ENCODE measurements around the gene SLC34A1.

DNA sequence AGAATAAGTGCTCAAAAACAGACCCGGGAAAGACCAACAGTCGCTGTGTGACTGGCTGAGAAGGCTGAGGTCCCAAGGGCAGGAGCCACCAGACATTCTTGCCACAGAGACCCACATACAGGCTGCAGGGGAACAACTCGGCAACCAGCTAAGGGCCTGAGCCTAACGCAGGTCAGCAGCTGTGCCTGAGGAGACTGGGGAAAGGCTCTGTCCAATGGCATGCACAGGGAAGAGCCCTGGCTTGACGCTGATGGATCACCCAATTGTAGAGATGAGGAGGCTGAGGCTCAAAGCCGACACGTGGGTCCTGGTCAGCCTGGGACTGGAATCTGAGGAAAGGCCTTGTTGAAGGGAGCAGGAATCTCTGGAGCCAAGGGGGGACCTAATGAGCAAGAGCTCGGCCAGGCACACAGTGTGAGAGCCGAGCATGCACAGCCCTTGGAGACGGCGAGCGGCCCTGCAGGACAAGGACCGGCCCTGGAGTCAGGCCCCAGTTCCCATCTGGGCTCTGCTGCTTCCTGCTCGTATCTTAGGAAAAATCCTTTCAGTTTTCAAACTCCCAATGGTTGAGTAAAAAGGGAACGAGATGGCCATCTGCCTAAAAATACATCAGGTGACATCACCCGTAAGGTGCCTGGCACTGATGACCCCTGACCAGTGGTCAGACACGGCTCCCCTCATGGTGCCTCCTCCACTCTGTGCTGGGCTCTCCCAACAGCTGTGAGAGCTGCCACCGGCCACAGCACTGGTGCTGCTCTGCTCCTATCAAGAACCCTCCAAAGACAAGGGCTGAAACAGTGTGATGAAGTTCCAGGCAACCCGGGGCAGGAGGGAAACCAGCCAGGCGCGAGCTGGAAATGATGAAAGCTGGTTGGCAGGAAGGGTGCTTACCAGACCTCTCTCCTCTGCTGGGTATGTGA lies 49.2 kb upstream of the SLC34A1 start:
- TF ChIP-seq, protein P1, sequence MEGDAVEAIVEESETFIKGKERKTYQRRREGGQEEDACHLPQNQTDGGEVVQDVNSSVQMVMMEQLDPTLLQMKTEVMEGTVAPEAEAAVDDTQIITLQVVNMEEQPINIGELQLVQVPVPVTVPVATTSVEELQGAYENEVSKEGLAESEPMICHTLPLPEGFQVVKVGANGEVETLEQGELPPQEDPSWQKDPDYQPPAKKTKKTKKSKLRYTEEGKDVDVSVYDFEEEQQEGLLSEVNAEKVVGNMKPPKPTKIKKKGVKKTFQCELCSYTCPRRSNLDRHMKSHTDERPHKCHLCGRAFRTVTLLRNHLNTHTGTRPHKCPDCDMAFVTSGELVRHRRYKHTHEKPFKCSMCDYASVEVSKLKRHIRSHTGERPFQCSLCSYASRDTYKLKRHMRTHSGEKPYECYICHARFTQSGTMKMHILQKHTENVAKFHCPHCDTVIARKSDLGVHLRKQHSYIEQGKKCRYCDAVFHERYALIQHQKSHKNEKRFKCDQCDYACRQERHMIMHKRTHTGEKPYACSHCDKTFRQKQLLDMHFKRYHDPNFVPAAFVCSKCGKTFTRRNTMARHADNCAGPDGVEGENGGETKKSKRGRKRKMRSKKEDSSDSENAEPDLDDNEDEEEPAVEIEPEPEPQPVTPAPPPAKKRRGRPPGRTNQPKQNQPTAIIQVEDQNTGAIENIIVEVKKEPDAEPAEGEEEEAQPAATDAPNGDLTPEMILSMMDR (IDR thresholded peaks at IDR 0.05) = no peak
- TF ChIP-seq ZFX (IDR thresholded peaks at IDR 0.05; ENCODE audit: borderline replicate concordance) = no peak

Data from 22Rv1 (cell line).